ENCODE measurements around the gene RIPOR2. TPM values are rescaled to one million over a fixed set of nuclear protein-coding genes. Genes with fewer than 3 reads are reported as not detected.

Gene RIPOR2
- total RNA-seq, 1 donor from 2014 or later, result 3.1 TPM

- DNase-seq, result peak; percentile 67
- intact Hi-C loops (cut with DNase I), result no loop called here
- ATAC-seq (ENCODE audit: poor library complexity), result peak; percentile 71
Observed at GRCh38 chr6:24910961-24911725, 24.6 kb downstream of the RIPOR2 start.

GRCh38 chr6:24910331-24910960, 25.3 kb downstream of the RIPOR2 start:
- ATAC-seq (ENCODE audit: poor library complexity) (peak; percentile 37), DNase-seq (no peak)
- intact Hi-C loops (cut with DNase I), result no loop called here

- intact Hi-C loops (cut with DNase I), result no loop called here
- DNase-seq, result no peak
- no peak for ATAC-seq (ENCODE audit: poor library complexity)
Observed at GRCh38 chr6:24909241-24910216, 26.2 kb downstream of the RIPOR2 start.

- intact Hi-C loops (cut with DNase I), result no loop called here
- ATAC-seq (ENCODE audit: poor library complexity), result no peak
- DNase-seq, result no peak
Observed at GRCh38 chr6:24908650-24909035, 27.1 kb downstream of the RIPOR2 start.

GRCh38 chr6:24907919-24908649, 27.7 kb downstream of the RIPOR2 start:
- no peak for DNase-seq
- ATAC-seq (ENCODE audit: poor library complexity), result no peak
- intact Hi-C loops (cut with DNase I), result no loop called here

GRCh38 chr6:24906314-24906713, 29.4 kb downstream of the RIPOR2 start:
- DNase-seq (no peak), ATAC-seq (ENCODE audit: poor library complexity) (no peak)
- intact Hi-C loops (cut with DNase I), result no loop called here

- DNase-seq (no peak), ATAC-seq (ENCODE audit: poor library complexity) (no peak)
- intact Hi-C loops (cut with DNase I), result no loop called here
Observed at GRCh38 chr6:24905483-24905882, 30.3 kb downstream of the RIPOR2 start.

GRCh38 chr6:24903681-24904080, 32.1 kb downstream of the RIPOR2 start:
- intact Hi-C loops (cut with DNase I), result no loop called here
- no peak for DNase-seq
- ATAC-seq (ENCODE audit: poor library complexity), result no peak

GRCh38 chr6:24902782-24903181, 33.0 kb downstream of the RIPOR2 start:
- ATAC-seq (ENCODE audit: poor library complexity) (no peak), DNase-seq (no peak)
- intact Hi-C loops (cut with DNase I), result no loop called here

GRCh38 chr6:24901698-24902328, 33.9 kb downstream of the RIPOR2 start:
- intact Hi-C loops (cut with DNase I), result no loop called here
- no peak for ATAC-seq (ENCODE audit: poor library complexity)

GRCh38 chr6:24900917-24901697, 34.7 kb downstream of the RIPOR2 start:
- intact Hi-C loops (cut with DNase I), result no loop called here
- DNase-seq (no peak), ATAC-seq (ENCODE audit: poor library complexity) (no peak)

More at GRCh38 chr6:24901698-24902328, 33.9 kb downstream of the RIPOR2 start:
- no peak for DNase-seq

GRCh38 chr6:24899997-24900325, 35.8 kb downstream of the RIPOR2 start:
- DNase-seq, result no peak
- intact Hi-C loops (cut with DNase I), result no loop called here
- ATAC-seq (ENCODE audit: poor library complexity), result no peak

- ATAC-seq (ENCODE audit: poor library complexity), result no peak
- no peak for DNase-seq
- intact Hi-C loops (cut with DNase I), result no loop called here
Observed at GRCh38 chr6:24899136-24899996, 36.4 kb downstream of the RIPOR2 start.

- DNase-seq, result no peak
- ATAC-seq (ENCODE audit: poor library complexity), result no peak
- intact Hi-C loops (cut with DNase I), result no loop called here
Observed at GRCh38 chr6:24898676-24899075, 37.1 kb downstream of the RIPOR2 start.

- DNase-seq, result no peak
- intact Hi-C loops (cut with DNase I), result no loop called here
- no peak for ATAC-seq (ENCODE audit: poor library complexity)
Observed at GRCh38 chr6:24897186-24897585, 38.6 kb downstream of the RIPOR2 start.

- DNase-seq (no peak), ATAC-seq (ENCODE audit: poor library complexity) (no peak)
- intact Hi-C loops (cut with DNase I), result no loop called here
Observed at GRCh38 chr6:24893342-24893850, 42.4 kb downstream of the RIPOR2 start.

- DNase-seq (no peak), ATAC-seq (ENCODE audit: poor library complexity) (no peak)
- intact Hi-C loops (cut with DNase I), result no loop called here
Observed at GRCh38 chr6:24891004-24891403, 44.8 kb downstream of the RIPOR2 start.

All from Right ventricle myocardium superior (tissue), 1 donor.